Measurements from ENCODE around the gene CIART. TPM values are rescaled to one million over a fixed set of nuclear protein-coding genes. Genes with fewer than 3 reads are reported as not detected.

CIART gene
- total RNA-seq, 1 experiment from 2014 or later: 0.42 TPM

DNA sequence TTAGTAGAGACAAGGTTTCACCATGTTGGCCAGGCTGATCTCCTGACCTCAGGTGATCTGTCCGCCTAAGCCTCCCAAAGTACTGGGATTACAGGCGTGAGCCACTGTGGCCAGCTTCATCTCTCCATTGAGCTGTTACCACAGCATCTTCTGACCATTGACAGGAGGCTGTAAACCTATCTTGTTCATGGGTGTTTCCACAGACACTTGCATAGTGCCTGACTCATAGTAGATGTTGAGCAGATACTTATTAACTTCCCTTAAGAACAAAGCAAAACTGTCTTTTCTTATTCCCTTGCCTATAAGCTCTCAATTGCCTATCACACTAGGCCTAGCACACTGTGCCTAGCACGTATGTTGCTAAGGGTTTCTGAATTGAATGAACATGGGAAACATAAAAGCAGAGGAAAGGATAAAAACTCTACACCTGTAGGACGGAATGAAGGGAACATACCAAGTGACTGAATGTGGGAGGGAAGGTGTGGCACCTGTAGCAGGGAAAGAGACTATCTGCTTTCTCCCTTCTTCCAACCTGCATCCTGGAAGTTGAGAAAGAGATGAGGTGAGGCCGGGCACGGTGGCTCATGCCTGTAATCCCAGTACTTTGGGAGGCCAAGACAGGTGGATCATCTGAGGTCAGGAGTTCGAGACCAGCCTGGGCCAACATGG lies 10.9 kb upstream of the CIART start:
- BruUV-seq (replicated peaks): no TSS peak
- CTCF ChIA-PET: interaction anchor here (0.6 to 2.3 kb wide), 5 partner anchors 9 to 298 kb away, joined by 3 to 8 read pairs (median 3); no protein-coding TSS in a partner anchor
- peaks cover 27% of the 10 kb centered on the region for H3K36me3 Mint-ChIP-seq (ENCODE audit: insufficient read depth, unreplicated experiment)
- no peak overlapping the region for H3K4me3 Mint-ChIP-seq (ENCODE audit: low read depth, unreplicated experiment)
- H3K9me3 Mint-ChIP-seq (ENCODE audit: low read depth, unreplicated experiment): no peaks in the 10 kb centered on the region
- TF ChIP-seq, protein P1, sequence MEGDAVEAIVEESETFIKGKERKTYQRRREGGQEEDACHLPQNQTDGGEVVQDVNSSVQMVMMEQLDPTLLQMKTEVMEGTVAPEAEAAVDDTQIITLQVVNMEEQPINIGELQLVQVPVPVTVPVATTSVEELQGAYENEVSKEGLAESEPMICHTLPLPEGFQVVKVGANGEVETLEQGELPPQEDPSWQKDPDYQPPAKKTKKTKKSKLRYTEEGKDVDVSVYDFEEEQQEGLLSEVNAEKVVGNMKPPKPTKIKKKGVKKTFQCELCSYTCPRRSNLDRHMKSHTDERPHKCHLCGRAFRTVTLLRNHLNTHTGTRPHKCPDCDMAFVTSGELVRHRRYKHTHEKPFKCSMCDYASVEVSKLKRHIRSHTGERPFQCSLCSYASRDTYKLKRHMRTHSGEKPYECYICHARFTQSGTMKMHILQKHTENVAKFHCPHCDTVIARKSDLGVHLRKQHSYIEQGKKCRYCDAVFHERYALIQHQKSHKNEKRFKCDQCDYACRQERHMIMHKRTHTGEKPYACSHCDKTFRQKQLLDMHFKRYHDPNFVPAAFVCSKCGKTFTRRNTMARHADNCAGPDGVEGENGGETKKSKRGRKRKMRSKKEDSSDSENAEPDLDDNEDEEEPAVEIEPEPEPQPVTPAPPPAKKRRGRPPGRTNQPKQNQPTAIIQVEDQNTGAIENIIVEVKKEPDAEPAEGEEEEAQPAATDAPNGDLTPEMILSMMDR (IDR thresholded peaks at IDR 0.05; ENCODE audit: unreplicated experiment): no peak
- H3K27ac Mint-ChIP-seq (ENCODE audit: unreplicated experiment): no peak overlapping the region
- H3K27me3 Mint-ChIP-seq (ENCODE audit: unreplicated experiment): no peaks in the 10 kb centered on the region
- DNase-seq: no peak
- intact Hi-C loops (cut with micrococcal nuclease; ENCODE audit: unreplicated experiment): no loop called here
- H3K4me1 Mint-ChIP-seq (ENCODE audit: low read depth, unreplicated experiment): peaks cover 27% of the 10 kb centered on the region

GRCh38 chr1:150273311-150273710 lies 9.0 kb upstream of the CIART start:
- no peaks in the 10 kb centered on the region for H3K9me3 Mint-ChIP-seq (ENCODE audit: low read depth, unreplicated experiment)
- BruUV-seq (replicated peaks): no TSS peak
- intact Hi-C loops (cut with micrococcal nuclease; ENCODE audit: unreplicated experiment): no loop called here
- no peak overlapping the region for H3K4me3 Mint-ChIP-seq (ENCODE audit: low read depth, unreplicated experiment)
- DNase-seq: no peak
- peaks cover 11% of the 10 kb centered on the region for H3K4me1 Mint-ChIP-seq (ENCODE audit: low read depth, unreplicated experiment)
- TF ChIP-seq, protein P1 (IDR thresholded peaks at IDR 0.05; ENCODE audit: unreplicated experiment): no peak
- peaks cover 10% of the 10 kb centered on the region for H3K36me3 Mint-ChIP-seq (ENCODE audit: insufficient read depth, unreplicated experiment)
- H3K27me3 Mint-ChIP-seq (ENCODE audit: unreplicated experiment): no peaks in the 10 kb centered on the region
- no peak overlapping the region for H3K27ac Mint-ChIP-seq (ENCODE audit: unreplicated experiment)
- CTCF ChIA-PET: interaction anchor here (0.9 kb wide), 1 partner anchor 10 kb away, joined by 4 read pairs; no protein-coding TSS in a partner anchor

DNA sequence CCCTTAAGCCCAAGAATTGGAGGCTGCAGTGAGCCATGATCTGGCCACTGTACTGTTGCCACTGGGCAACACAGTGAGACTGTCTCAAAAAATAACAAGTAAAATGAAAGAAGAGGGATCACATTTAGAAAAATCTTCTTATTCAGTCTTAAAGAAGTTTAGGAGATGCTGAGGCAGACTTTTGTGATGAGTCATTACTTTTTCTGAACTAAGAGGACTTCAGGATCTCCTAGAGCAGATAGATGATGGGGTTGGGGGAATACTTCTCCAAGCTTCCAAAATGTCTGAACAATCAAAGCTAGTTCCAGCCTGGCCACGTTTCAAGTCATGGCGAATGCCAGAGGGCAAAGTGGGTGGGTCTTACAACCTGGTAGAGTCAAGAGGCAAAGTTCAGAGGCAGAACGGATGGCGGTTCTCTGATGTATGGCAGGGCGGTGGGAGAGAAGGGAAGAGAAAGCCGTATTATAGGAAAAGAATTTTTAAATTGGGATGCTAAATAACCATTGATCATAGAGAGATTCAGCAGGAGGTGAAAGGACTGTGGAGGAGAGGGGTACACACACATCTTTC lies 2.1 kb upstream of the CIART start:
- Mint-ChIP-seq H3K4me3 (ENCODE audit: low read depth, unreplicated experiment) (peak overlapping the region; percentile 6), H3K36me3 (ENCODE audit: insufficient read depth, unreplicated experiment) (peaks cover 15% of the 10 kb centered on the region), H3K27ac (ENCODE audit: unreplicated experiment) (no peak overlapping the region), H3K4me1 (ENCODE audit: low read depth, unreplicated experiment) (peaks cover 26% of the 10 kb centered on the region), H3K9me3 (ENCODE audit: low read depth, unreplicated experiment) (no peaks in the 10 kb centered on the region), H3K27me3 (ENCODE audit: unreplicated experiment) (peaks cover 18% of the 10 kb centered on the region)
- DNase-seq: no peak
- TF ChIP-seq, protein P1 (IDR thresholded peaks at IDR 0.05; ENCODE audit: unreplicated experiment): no peak
- intact Hi-C loops (cut with micrococcal nuclease; ENCODE audit: unreplicated experiment): no loop called here
- no TSS peak for BruUV-seq (replicated peaks)
- CTCF ChIA-PET: interaction anchor here (1.2 to 1.4 kb wide), 3 partner anchors 9 to 24 kb away, joined by 3 to 5 read pairs (median 3); no protein-coding TSS in a partner anchor

DNA sequence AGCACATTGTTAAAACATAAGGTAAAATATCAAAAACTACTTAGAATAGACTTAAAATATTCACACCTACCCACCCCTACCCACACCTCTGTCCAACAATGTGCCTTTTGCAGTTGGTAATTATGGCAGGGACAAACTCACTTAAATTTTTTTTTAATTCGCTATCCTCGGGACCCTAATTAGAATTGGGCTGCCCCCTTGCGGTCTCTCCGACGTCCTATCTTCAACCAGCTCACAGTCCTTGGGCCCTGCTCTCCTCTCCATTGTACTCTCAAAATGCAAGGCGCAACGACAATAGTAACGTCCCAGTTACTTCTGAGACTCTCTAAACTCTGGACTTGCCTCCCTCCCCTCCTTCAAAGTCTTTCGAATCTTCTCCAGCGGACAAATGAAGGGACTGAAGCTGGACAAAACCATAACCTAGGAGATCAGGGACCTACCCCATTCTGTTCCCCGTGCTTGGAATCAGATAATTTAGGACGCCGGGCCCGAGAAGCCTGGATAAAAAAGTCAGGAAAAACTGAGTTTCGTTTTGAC lies 1.1 kb upstream of the CIART start:
- CTCF ChIA-PET: interaction anchor here (0.5 to 2.2 kb wide), 12 partner anchors 10 to 532 kb away, joined by 3 to 50 read pairs (median 3); partner anchors contain the start of genes APH1A, CA14 and PLEKHO1
- TF ChIP-seq, protein P1 (IDR thresholded peaks at IDR 0.05; ENCODE audit: unreplicated experiment): peak; percentile 75
- Mint-ChIP-seq H3K36me3 (ENCODE audit: insufficient read depth, unreplicated experiment) (peaks cover 15% of the 10 kb centered on the region), H3K4me3 (ENCODE audit: low read depth, unreplicated experiment) (peak overlapping the region; percentile 79), H3K4me1 (ENCODE audit: low read depth, unreplicated experiment) (peaks cover 26% of the 10 kb centered on the region), H3K27me3 (ENCODE audit: unreplicated experiment) (peaks cover 18% of the 10 kb centered on the region), H3K9me3 (ENCODE audit: low read depth, unreplicated experiment) (no peaks in the 10 kb centered on the region), H3K27ac (ENCODE audit: unreplicated experiment) (peak overlapping the region; percentile 87)
- BruUV-seq (replicated peaks): no TSS peak
- peak; percentile 85 for DNase-seq
- intact Hi-C loops (cut with micrococcal nuclease; ENCODE audit: unreplicated experiment): loop anchor here (1.0 kb wide), 1 partner anchor 25 kb away; no protein-coding TSS in a partner anchor
